Astrocyte (in vitro differentiated cells and primary cell): Measurements from ENCODE around the gene FAM162B.

ENCODE experiments used
- EZH2 ChIP-seq: IDR thresholded peaks from 2 replicates; pipeline ENCODE4 v1.6.1; 2012; ENCODE audit warnings: mild to moderate bottlenecking, low read length, inconsistent platforms; ENCODE audit not compliant: insufficient read depth
- TF ChIP-seq, protein P1 (sequence below): IDR thresholded peaks from 2 replicates; pipeline ENCODE4 v1.5.1; 2011; ENCODE audit warnings: low read depth, mild to moderate bottlenecking, inconsistent platforms, low read length, moderate library complexity; ENCODE audit not compliant: insufficient read depth

GRCh38 chr6:116812051-116812650 is 46.6 kb upstream of the FAM162B start:
- TF ChIP-seq, protein P1, sequence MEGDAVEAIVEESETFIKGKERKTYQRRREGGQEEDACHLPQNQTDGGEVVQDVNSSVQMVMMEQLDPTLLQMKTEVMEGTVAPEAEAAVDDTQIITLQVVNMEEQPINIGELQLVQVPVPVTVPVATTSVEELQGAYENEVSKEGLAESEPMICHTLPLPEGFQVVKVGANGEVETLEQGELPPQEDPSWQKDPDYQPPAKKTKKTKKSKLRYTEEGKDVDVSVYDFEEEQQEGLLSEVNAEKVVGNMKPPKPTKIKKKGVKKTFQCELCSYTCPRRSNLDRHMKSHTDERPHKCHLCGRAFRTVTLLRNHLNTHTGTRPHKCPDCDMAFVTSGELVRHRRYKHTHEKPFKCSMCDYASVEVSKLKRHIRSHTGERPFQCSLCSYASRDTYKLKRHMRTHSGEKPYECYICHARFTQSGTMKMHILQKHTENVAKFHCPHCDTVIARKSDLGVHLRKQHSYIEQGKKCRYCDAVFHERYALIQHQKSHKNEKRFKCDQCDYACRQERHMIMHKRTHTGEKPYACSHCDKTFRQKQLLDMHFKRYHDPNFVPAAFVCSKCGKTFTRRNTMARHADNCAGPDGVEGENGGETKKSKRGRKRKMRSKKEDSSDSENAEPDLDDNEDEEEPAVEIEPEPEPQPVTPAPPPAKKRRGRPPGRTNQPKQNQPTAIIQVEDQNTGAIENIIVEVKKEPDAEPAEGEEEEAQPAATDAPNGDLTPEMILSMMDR, result no peak
- TF ChIP-seq EZH2, result no peak
